Activated CD4-positive, alpha-beta T cell treated with anti-CD3 and anti-CD28 coated beads for 24 hours (primary cell): ENCODE data around the gene RASSF5.
"Not testable (repeated sequence)": the region's sequence is repeated elsewhere in the genome, so short reads cannot be mapped to it uniquely, and the experiment has no call there.

ENCODE experiments used
- DNase-seq, 2 donors: peaks; one replicate each; pipeline ENCODE4 v3.0.0-alpha.2; 2020; ENCODE audit warnings: low read depth in 2 of 2

Gene RASSF5

DNA sequence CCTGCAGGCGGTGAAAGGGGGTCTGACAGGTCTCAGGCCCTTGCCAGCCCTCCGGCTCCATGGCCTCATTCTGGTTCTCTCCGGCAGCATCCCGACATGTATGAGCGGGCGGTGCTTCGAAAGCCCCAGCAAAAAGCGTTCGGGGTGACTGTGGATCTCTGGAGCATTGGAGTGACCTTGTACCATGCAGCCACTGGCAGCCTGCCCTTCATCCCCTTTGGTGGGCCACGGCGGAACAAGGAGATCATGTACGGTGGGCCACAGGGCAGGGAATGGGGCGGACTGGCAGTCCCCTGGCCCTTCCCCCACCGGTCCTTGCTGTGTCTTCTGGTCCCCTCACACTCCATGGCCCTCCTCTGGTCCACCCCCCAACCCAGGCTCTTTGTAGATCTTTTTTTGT is 30.7 kb upstream of the RASSF5 start:
- no peak for DNase-seq

DNA sequence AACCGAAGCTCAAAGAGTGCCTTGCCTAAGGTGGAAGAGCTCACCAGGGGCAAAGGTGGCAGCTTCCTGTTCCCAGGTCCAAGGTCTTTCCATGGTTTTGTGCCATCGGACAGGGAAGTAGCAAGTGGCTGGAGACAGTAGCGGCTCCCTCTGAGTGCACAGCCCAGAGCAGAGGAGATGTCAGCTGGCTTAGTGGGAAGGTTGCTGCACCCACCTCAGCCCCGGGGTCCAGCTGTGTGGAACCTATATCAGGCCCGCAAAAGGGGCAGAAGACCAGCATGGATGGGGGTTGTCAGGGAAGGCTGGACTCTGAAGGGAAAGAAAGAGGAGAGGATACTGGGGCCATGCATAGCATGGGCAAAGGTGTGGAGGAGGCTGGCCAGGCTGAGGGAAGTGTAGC is 30.2 kb upstream of the RASSF5 start:
- no peak for DNase-seq

DNA sequence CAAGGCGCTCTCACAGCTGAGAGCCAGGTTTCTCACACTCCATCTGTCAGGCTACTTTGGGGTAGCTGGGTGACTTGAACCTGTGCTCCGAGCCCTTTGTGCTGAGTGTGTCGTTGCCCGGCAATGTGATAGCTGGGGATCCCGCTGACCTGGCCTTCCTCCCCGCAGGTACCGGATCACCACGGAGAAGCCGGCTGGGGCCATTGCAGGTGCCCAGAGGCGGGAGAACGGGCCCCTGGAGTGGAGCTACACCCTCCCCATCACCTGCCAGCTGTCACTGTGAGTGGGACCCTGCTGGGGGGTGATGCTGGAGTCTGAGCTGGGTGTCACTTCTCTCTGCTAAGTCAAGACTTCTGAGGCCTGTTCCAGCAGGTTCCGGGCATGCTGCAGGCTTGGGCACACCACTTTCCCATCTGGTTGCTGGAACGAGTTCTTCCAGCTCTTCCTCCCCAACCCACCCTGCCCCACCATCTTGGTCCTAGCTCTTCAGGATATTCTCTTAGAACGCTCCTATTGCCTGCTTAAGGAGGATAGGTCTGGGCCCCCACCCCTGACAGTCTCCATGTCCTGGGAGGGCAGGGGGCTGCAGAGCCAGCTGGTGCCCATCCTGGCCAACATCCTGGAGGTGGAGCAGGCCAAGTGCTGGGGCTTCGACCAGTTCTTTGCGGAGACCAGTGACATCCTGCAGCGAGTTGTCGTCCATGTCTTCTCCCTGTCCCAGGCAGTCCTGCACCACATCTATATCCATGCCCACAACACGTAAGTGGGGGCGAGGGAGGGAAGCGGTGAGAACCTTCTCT is 29.6 kb upstream of the RASSF5 start:
- DNase-seq: no peak

DNA sequence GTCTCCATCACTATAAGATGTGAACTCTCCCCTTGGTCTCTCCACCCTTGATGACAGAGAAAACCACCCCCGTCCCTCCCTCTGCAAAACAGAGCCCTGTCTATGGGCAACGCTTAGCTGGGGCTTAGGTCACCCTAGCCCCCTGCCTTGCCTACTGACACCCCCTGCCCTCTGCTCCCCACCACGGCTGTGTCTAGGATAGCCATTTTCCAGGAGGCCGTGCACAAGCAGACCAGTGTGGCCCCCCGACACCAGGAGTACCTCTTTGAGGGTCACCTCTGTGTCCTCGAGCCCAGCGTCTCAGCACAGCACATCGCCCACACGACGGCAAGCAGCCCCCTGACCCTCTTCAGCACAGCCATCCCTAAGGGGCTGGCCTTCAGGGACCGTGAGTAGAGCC is 28.6 kb upstream of the RASSF5 start:
- DNase-seq: no peak

DNA sequence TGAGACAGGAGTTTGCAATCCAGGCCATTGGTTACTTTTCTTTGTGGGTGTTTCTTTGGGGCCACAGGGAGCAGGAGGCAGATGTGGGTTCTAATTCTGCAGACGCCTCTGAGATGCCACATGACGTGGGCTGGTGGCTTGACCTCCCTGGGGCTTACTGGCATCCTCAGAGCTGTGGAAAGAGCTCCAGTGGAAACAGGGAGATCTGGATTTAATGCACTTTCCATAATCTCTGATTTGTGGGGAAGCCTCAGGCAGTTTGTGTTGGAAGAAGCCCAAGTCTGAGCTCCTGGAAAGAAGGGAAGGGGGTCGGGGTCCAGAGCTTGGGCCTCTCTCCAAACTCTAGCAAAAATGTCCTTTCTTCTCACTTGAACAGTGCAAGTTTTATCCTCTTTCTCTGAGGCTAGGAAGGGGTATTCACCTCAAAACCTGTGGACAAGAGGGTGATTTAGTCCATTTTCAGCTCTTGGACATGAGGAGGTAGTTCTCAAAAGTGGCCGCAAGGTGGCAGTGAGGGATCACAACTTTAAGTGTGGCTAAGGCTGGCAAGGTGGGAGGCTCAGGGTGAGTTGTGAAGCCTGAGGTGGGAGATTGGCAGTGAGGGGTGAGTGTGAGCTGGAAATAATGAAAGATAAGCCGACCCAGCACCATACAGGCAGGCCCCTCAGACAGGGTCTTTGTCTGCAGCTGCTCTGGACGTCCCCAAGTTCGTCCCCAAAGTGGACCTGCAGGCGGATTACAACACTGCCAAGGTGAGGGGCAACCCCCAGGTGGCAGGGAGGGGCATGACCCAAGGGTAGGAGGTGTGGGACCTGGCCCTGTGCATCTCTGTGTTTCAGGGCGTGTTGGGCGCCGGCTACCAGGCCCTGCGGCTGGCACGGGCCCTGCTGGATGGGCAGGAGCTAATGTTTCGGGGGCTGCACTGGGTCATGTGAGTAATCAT is 27.9 kb upstream of the RASSF5 start:
- peak; percentile 53 to 67 for DNase-seq

DNA sequence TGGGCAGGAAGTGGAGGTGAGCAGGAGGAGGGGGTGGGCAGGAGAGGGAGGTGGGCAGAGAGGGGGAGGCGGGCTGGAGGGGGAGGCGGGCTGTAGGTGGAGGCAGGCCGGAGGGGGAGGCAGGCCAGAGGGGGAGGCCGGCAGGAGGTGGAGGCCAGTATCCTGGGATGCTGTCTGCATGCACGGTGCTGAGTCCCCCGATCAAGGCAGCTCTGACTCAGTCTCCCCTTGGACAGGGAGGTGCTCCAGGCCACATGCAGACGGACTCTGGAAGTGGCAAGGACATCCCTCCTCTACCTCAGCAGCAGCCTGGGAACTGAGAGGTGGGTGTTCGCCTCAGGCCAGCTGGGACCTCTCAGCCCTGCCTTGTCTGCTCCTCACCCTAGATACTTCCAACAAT is 27.1 kb upstream of the RASSF5 start:
- no peak for DNase-seq

DNA sequence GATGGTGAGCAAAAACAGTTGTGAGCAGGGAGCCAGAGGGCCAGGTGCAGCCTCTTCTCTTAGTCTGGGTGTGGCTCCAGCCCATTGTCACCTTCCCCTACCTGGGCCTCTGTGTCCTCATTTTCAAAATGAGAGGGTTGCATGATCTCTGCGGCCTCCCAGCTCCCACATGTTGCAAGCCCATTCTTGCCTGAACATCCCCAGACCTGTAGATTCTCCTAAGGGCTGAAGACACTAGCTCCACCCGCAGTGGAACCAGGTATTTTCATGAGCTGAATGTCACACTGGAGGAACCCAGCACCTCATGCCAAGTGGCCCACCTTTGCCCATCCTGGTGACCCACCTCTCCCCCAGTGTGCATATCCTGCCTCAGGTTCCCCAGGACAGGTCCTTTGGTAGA is 24.7 kb upstream of the RASSF5 start:
- DNase-seq: no peak

DNA sequence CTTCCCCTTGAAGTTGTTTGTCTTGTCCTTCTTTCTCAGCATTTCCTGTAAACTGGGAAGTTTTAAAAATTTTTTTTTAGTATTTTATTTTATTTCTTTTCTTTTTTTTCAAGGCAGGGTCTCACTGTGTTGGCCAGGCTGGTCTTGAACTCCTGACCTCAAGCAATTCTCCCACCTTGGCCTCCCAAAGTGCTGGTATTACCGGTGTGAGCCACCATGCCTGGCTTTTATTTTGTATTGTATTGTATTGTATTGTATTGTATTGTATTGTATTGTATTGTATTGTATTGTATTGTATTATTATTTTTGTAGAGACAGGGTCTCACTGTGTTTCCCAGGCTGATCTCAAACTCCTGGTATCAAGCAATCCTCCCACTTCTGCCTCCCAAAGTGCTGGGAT is 23.5 kb upstream of the RASSF5 start:
- not testable (repeated sequence) for DNase-seq

DNA sequence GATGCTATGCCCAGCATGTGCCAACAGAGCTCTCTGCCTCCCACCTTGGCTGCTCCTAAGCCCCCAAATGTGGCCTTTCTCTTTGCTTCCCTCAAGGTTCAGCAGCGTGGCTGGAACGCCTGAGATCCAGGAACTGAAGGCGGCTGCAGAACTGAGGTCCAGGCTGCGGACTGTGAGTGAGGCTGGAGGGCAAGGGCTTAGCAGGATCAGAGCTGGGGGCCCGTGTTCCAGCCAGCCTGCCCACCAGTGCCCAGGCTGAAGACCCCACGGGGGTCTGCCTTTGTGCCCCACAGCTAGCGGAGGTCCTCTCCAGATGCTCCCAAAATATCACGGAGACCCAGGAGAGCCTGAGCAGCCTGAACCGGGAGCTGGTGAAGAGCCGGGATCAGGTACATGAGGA is 22.4 kb upstream of the RASSF5 start:
- DNase-seq: no peak

DNA sequence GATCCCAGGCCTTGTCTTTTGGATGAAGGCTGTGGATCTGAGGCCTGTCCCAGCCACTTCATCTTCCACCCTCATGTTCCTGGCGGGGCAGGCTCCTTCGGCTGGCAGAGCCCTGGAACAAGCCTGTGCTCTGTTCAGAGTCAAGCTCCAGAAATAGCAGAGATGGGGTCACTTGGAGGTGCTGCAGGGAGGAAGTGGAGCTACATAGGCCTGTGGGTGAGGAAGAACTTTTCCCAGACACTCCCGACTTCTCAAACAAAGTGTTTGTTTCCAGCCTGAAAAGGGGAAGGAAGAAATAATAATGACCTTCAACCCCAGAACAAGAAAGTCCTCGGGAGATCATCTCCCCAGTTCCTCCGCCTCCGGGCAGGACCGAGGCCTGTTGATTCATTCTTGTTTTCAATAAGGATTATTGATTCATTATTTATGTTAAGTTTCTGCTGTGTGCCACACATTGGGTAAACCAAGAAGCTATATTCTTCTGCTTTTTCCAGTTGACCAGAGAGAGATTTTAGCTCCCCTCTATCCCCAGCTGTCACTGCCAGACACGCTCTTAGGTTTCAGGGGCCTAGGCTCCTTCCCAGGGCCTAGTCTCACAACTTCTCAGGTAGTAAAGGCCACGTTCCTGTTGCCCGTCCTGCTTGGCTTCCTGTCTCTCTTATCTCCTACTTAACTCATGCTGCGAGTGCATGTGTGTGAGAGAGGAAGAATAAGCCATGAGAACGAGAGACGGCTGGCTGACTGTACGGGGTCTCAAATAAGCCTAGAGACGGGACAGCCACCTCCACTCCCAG is 20.1 kb upstream of the RASSF5 start:
- DNase-seq: no peak

DNA sequence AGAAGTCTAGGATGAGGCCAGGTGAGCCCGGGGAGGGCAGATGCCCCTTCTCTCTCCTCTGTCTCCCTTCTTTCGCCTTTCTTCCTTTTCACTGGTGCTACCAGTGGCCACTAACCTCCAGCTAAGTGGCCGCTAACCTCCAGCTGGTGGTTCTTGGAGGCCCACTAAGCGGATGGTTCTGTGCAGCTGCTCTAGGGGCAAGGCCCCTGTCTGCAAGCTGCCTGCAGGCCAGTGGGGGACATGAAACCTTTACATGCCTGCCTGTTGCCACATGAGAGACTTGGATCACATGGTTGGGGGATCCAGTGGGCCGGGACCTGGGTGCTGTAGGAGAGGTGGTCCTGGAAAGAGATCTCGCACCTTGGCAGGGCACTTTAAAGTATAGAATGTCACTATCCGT is 19.4 kb upstream of the RASSF5 start:
- no peak for DNase-seq

DNA sequence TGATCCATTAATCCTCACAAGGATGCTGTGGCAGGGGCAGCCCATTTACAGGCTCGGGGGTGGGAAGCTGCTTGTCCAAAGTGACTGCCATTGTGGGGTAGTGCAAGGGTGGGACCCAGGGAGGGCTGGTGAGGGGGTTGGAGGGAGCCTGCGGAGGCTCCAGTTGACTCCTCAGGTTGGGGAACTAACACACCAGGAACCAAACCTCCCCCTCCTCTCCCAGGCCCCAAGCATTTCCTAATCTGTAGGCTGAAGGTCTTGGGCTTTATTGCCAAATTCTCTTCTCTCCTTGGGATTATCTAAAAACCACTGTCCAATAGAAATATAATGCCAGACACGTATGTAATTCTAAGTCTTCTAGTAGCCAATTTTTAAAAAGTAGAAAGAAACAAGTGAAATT is 18.9 kb upstream of the RASSF5 start:
- DNase-seq: no peak

DNA sequence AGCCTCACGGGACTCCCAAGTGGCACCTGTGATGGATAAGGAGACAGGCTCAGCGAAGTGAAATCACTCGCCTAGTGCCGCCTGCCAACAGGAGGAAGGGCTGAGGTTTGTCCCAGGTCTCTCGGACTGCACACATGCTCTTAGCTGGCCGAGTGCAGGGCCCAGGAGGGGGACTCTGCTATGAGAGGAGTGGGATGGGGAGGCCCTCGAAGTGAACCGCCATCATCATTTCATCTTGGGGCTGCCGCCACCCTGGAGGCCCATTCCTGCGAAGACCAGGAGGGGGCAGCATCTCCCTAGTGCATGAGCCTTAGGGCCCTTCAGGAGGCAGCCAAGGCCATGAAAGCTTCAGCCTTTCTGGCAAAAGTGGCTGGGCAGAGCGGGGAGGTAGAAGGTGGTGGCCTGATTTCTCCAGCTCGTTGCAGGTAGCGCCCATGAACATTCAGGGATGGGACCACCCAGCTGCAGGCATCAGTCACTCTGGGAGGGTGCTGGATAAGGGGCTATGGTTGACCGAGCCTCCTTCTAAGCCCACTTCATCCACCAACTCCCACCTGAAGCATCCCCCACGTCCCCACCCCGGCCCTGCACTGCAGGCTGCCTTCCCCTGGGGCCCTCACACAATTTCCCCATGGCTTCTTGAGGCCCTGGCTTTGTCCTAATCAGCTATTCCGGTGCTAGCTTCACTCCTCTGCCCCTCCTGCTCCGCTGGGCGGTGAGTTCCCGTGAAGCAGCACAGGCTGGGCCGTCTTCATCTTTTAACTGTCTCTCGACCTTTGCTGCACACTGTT is 17.2 kb upstream of the RASSF5 start:
- DNase-seq: peak; percentile 71 to 79

DNA sequence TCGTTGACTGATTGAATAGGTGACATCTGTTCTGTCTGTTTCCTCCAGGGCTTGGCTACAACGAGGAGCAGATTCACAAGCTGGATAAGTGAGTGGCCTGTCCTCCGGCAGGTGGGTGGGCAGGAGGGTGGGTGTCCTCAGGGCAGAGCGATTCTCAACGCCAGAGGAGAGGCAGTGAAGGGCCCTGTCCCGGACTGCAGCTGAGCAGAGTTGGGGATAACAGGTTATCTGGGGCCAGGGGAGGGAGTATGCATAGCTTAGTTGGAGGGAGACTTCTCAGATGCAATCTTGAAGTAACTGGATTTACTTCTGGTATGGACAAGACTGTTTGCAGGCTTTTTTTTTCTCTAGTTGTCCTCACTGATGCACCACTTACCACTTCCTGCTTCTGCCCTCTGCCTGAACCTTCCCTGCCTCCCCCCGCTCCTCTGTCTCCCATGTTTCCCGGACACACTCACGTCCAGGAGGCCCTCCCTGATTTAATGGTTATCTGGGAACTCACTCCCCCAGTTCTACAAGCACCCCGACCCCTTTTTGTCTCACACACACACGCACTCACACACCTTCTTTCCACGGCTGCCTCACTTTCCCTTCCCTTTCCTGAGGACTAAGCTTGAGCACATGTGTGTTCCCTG is 16.4 kb upstream of the RASSF5 start:
- DNase-seq: no peak

DNA sequence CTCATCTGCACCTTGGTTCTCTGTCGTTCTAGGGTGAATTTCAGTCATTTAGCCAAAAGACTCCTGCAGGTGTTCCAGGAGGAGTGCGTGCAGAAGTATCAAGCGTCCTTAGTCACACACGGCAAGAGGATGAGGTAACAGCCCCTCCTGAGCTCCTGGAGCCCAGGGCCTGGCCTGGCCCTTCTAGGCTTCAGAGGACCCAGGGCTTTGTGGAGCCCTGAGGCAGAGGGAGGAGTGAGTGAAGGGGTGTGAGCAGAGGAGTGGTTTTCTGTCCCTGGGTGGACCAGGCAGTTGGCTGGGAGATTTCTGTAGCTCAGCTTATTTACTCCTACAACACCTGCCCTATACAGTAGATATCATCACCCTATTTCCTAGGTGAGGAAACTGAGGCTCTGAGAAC is 15.7 kb upstream of the RASSF5 start:
- DNase-seq: no peak

DNA sequence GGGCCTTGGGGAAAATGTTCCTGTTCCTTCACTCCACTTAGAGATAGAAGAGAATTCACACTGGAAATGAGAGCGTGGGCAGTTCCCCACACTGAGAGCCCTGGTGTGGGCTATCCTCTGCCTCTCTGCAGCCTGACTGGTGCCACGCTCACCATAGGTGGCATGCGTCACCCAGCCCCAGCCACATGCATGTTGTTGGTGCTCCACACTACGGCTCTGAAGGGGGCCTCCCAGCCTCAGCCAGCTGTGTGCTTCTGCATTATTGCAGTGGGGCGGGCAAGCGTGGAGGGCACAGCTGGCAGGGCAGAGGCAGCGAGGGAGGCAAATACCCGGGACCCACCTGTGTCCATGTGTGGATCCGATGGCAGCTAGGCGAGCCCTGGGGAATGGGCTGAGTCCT is 14.7 kb upstream of the RASSF5 start:
- no peak for DNase-seq

DNA sequence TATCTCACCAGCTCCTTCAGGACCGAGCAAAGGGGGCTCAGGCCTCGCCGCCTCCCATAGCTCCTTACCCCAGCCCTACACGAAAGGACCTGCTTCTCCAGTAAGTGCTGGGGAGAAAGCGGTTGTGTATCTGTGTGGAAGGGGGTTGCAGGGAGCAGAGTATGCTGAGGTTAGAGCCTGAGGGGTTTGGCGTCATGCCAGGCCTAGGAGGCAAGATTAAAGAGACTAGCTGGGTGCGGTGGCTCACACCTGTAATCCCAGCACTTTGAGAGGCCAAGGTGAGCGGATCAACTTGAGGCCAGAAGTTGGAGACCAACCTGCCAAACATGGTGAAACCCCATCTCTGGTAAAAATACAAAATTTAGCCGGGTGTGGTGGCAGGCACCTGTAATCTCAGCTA is 14.1 kb upstream of the RASSF5 start:
- DNase-seq: no peak

DNA sequence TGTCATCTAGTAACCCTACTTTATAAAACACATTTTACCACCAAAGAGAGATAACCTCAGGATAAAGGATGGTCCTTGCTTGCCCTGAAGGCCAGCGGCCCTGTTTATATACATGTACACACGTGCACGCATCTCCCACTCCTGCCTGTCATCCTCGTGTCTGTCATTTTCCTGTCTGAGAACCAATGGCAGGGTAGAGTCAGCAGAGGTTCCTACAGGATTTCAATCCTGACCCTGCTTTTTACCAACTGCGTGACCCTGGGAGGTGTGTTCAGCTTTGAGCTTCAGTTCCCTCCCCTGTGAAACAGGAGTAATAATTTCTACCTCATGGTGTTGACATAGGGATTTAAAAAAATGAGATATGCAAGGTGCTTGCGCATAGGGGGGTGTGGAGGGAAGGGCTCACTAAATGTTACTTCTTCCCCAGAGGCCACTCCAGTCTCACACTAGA is 12.3 kb upstream of the RASSF5 start:
- no peak for DNase-seq

DNA sequence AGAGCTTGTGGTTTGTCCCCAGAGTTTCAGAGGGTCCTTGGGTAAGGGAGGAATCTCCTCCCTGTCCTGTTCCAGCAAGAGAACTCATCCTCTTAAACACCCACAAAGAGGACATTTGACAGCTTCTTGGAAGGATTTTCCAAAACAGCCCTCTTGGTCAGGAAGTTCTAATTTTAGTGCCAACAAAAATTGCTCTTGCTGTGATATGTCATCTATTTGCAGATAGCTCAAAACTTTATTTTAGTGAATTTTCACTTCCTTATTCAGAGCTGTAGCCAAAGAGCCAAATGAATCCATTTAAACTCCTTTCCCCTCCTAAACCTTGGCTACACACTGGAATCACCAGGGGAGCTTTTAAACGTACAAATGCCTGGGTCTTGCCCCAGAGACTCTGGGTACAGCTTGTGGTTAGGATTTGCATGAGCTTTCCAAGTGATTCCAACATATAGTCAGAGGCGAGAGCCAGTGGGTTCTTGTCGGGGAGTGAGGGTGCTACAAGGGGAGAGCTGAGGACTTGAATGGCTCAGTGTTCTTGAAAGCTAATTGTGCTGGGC is 11.8 kb upstream of the RASSF5 start:
- no peak for DNase-seq

DNA sequence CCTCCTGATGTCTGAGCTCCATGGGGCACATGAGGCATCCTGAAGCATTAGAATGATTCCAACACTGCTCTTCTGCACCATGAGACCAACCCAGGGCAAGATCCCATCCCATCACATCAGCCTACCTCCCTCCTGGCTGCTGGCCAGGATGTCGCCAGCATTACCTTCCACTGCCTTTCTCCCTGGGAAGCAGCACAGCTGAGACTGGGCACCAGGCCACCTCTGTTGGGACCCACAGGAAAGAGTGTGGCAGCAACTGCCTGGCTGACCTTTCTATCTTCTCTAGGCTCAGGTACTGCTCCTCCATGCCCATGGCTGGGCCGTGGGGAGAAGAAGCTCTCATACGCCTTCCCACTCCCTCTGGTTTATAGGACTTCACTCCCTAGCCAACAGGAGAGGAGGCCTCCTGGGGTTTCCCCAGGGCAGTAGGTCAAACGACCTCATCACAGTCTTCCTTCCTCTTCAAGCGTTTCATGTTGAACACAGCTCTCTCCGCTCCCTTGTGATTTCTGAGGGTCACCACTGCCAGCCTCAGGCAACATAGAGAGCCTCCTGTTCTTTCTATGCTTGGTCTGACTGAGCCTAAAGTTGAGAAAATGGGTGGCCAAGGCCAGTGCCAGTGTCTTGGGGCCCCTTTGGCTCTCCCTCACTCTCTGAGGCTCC is 11.1 kb upstream of the RASSF5 start:
- DNase-seq: no peak
